Epithelial cell of proximal tubule (primary cell): ENCODE measurements around the gene CELF1. TPM values are rescaled to one million over a fixed set of nuclear protein-coding genes. Genes with fewer than 3 reads are reported as not detected.
"Not testable (repeated sequence)": the region's sequence is repeated elsewhere in the genome, so short reads cannot be mapped to it uniquely, and the experiment has no call there.

Source experiments
- DNase-seq: peaks from one replicate; pipeline ENCODE4 v3.0.0-alpha.2; 2011; ENCODE audit warnings: low read depth
- H3K4me3 ChIP-seq: 2 replicates; pipeline ENCODE4 v1.5.1; 2011; ENCODE audit warnings: low read depth, mild to moderate bottlenecking, low read length
- total RNA-seq: library from RNA; depleted of rRNA; stranded (reverse); fragments of >200 nt; gene quantifications from 2 replicates; pipeline ENCODE4 v1.2.3, GENCODE V29; 2015
- TF ChIP-seq, protein P1 (sequence below): conservative IDR thresholded peaks from 2 replicates; pipeline ENCODE4 v1.5.1; 2012; ENCODE audit warnings: low read depth, mild to moderate bottlenecking, low read length

CELF1 gene
- total RNA-seq, 1 donor from 2014 or later: 64.8 TPM

GRCh38 chr11:47464483-47464882, 88.4 kb downstream of the CELF1 start:
- DNase-seq: no peak
- TF ChIP-seq, protein P1, sequence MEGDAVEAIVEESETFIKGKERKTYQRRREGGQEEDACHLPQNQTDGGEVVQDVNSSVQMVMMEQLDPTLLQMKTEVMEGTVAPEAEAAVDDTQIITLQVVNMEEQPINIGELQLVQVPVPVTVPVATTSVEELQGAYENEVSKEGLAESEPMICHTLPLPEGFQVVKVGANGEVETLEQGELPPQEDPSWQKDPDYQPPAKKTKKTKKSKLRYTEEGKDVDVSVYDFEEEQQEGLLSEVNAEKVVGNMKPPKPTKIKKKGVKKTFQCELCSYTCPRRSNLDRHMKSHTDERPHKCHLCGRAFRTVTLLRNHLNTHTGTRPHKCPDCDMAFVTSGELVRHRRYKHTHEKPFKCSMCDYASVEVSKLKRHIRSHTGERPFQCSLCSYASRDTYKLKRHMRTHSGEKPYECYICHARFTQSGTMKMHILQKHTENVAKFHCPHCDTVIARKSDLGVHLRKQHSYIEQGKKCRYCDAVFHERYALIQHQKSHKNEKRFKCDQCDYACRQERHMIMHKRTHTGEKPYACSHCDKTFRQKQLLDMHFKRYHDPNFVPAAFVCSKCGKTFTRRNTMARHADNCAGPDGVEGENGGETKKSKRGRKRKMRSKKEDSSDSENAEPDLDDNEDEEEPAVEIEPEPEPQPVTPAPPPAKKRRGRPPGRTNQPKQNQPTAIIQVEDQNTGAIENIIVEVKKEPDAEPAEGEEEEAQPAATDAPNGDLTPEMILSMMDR: no peak
- H3K4me3 ChIP-seq: no peak overlapping the region

GRCh38 chr11:47461876-47462275, 91.1 kb downstream of the CELF1 start:
- TF ChIP-seq, protein P1: no peak
- no peak overlapping the region for H3K4me3 ChIP-seq
- no peak for DNase-seq

DNA sequence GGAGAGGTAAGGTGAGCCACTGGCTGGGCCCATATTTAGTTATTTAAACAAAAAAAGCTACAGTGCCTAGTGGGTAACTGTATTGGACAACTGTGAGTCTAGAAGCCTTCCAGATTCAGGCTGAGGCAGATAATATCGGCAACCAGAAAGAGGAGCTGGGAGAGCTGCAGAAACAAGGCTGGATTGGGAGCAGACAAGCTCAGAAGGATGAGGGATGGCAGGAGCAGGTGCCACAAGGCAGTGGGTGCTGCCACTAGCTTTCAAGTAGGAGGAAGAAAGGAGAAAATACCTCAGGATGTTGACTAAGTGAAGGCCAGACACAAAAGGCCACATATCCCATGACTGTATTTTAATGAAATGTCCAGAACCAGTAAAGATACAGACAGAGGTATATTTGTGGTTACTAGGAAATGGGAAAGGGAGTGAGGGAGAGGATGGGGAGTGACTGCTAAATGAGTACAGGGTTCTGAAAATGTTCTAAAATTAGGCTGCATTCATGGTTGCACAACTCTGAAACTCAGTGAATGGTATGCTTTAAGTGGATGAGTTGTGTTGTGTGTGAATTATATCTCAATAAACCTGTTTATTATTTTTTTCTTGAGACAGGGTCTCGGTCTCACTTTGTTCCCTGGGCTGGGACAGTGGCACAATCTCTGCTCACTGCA, 92.2 kb downstream of the CELF1 start:
- no peak for DNase-seq
- H3K4me3 ChIP-seq: no peak overlapping the region
- TF ChIP-seq, protein P1: no peak

GRCh38 chr11:47454258-47454671, 98.7 kb downstream of the CELF1 start:
- TF ChIP-seq, protein P1: peak; percentile 87
- H3K4me3 ChIP-seq: not testable (repeated sequence)
- DNase-seq: peak; percentile 37

DNA sequence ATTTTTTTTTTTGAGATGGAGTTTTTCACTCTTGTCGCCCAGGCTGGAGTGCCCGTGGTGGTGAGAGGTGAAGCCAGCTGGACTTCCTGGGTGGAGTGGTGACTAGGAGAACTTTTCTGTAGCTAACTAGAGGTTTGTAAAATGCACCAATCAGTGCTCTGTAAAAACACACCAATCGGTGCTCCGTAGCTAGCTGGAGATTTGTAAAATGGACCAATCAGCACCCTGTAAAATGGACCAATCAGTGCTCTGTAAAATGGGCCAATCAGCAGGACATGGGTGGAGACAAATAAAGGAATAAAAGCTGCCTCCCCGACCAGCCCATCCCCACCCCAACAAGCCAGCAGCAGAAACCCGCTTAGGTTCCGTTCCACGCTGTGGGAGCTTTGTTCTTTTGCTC, 99.6 kb downstream of the CELF1 start:
- DNase-seq: no peak
- TF ChIP-seq, protein P1: no peak
- no peak overlapping the region for H3K4me3 ChIP-seq

DNA sequence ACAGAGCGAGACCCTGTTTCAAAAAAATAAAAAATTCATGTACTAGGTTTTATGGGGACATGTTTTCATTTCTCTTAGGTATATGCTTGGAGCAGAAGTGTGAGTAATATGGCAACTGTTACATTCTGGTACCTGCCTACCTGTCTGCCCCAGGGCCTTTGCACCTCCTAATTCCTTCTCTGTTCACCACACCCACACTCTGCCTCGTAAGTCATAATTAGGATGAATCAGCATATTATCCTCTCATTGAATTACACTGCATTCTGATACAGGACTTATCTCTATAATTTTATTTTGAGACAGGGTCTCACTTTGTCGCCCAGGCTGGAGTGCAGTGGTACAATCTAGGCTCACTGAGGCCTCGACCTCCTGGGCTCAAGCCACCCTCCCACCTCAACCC, 100.9 kb downstream of the CELF1 start:
- DNase-seq: no peak
- H3K4me3 ChIP-seq: no peak overlapping the region
- TF ChIP-seq, protein P1: no peak

DNA sequence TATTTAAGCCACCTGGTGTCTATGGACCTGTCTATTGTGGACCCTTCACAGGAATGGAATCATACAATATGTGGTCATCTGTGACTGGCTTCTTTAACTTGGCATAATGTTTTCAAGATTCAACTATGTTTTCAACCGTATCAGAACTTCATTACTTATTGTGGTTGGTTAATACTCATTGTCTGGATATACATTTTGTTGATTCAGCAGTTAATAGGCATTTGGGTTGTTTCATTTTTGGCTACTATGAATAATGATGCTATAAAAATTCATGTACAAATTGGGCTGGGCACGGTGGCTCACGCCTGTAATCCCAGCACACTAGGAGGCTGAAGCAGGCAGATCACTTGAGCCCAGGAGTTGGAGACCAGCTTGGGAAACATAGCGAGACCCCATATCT, 101.5 kb downstream of the CELF1 start:
- TF ChIP-seq, protein P1: no peak
- H3K4me3 ChIP-seq: no peak overlapping the region
- DNase-seq: no peak
